Activated CD4-positive, alpha-beta T cell treated with anti-CD3 and anti-CD28 coated beads, Interleukin-2, amount 10 ng/mL, durations not matched to agents 24 days and 14 days (primary cell): ENCODE data around the gene PCDHB6. TPM values are rescaled to one million over a fixed set of nuclear protein-coding genes. Genes with fewer than 3 reads are reported as not detected.
"Not testable (repeated sequence)": the region's sequence is repeated elsewhere in the genome, so short reads cannot be mapped to it uniquely, and the experiment has no call there.

Experiments
- DNase-seq: peaks from one replicate; pipeline ENCODE4 v3.0.0; 2022
- H3K27ac Mint-ChIP-seq: one replicate; pipeline ENCODE4 v1.8.0; 2022; ENCODE audit warnings: mild to moderate bottlenecking, mixed read lengths
- H3K27me3 Mint-ChIP-seq: one replicate; pipeline ENCODE4 v1.8.0; 2022; ENCODE audit warnings: mixed read lengths
- H3K36me3 Mint-ChIP-seq: one replicate; pipeline ENCODE4 v1.8.0; 2022; ENCODE audit warnings: low read depth, mild to moderate bottlenecking, mixed read lengths
- H3K4me1 Mint-ChIP-seq: one replicate; pipeline ENCODE4 v1.8.0; 2021; ENCODE audit warnings: mixed read lengths
- H3K4me3 Mint-ChIP-seq: one replicate; pipeline ENCODE4 v1.8.0; 2022; ENCODE audit warnings: mild to moderate bottlenecking, moderate library complexity, mixed read lengths
- H3K9me3 Mint-ChIP-seq: one replicate; pipeline ENCODE4 v1.8.0; 2021; ENCODE audit warnings: mixed read lengths
- intact Hi-C: fragments of 100-400 bp; cut with micrococcal nuclease; formaldehyde crosslinking; loops from one replicate; pipeline ENCODE4 v1.15.1; 2023
- total RNA-seq: library from RNA; stranded (reverse); gene quantifications from 2 replicates; pipeline ENCODE4 v1.2.3, GENCODE V29; 2022

The PCDHB6 gene
- total RNA-seq = not detected in 2 replicates

- intact Hi-C loops = no loop called here
- DNase-seq = no peak
- no peak within 1 kb of the TSS for H3K27ac Mint-ChIP-seq
- H3K9me3 Mint-ChIP-seq = peaks cover 23% of the 10 kb centered on the region
- no peaks in the 10 kb centered on the region for H3K27me3 Mint-ChIP-seq
- H3K4me1 Mint-ChIP-seq = no peaks in the 10 kb centered on the region
- peaks cover 5% of the 10 kb centered on the region for H3K36me3 Mint-ChIP-seq
- no peak within 1 kb of the TSS for H3K4me3 Mint-ChIP-seq
Measured at GRCh38 chr5:141149812-141150211, at the start of gene PCDHB6. Gene PCDHB6, plus strand, starts transcription at chr5:141150057. Its CDS starts 201 bp downstream, at chr5:141150258.

- Mint-ChIP-seq H3K4me3 (no peak within 1 kb of the TSS), H3K27ac (no peak within 1 kb of the TSS), H3K36me3 (no peaks in the 10 kb centered on the region), H3K9me3 (peaks cover 24% of the 10 kb centered on the region), H3K27me3 (no peaks in the 10 kb centered on the region), H3K4me1 (no peaks in the 10 kb centered on the region)
- peak; percentile 65 for DNase-seq
- intact Hi-C loops = no loop called here
Measured at GRCh38 chr5:141100243-141100805, 49.5 kb upstream of the PCDHB6 start, which contains the start of gene PCDHB3. Gene PCDHB3, plus strand, starts transcription at chr5:141100473. Its CDS starts 177 bp downstream, at chr5:141100650.

GRCh38 chr5:141101059-141101458, 48.8 kb upstream of the PCDHB6 start:
- Mint-ChIP-seq H3K27ac (no peak overlapping the region), H3K36me3 (no peaks in the 10 kb centered on the region), H3K4me3 (no peak overlapping the region), H3K27me3 (no peaks in the 10 kb centered on the region), H3K4me1 (no peaks in the 10 kb centered on the region), H3K9me3 (peaks cover 25% of the 10 kb centered on the region)
- intact Hi-C loops = no loop called here
- DNase-seq = no peak

GRCh38 chr5:141102070-141102469, 47.8 kb upstream of the PCDHB6 start:
- H3K4me3 Mint-ChIP-seq, DNase-seq, H3K27me3 Mint-ChIP-seq, H3K27ac Mint-ChIP-seq, intact Hi-C loops, H3K36me3 Mint-ChIP-seq, H3K4me1 Mint-ChIP-seq: not testable (repeated sequence)
- peaks cover 26% of the 10 kb centered on the region for H3K9me3 Mint-ChIP-seq

GRCh38 chr5:141102471-141102870, 47.4 kb upstream of the PCDHB6 start:
- peaks cover 30% of the 10 kb centered on the region for H3K9me3 Mint-ChIP-seq
- H3K27ac Mint-ChIP-seq, H3K4me3 Mint-ChIP-seq, H3K27me3 Mint-ChIP-seq, H3K36me3 Mint-ChIP-seq, H3K4me1 Mint-ChIP-seq, DNase-seq, intact Hi-C loops: not testable (repeated sequence)

- no peak overlapping the region for H3K4me3 Mint-ChIP-seq
- no peaks in the 10 kb centered on the region for H3K4me1 Mint-ChIP-seq
- H3K36me3 Mint-ChIP-seq = no peaks in the 10 kb centered on the region
- no peak for DNase-seq
- peaks cover 21% of the 10 kb centered on the region for H3K9me3 Mint-ChIP-seq
- H3K27ac Mint-ChIP-seq = no peak overlapping the region
- no peaks in the 10 kb centered on the region for H3K27me3 Mint-ChIP-seq
- intact Hi-C loops = no loop called here
Measured at GRCh38 chr5:141105350-141105749, 44.5 kb upstream of the PCDHB6 start.

- intact Hi-C loops = no loop called here
- Mint-ChIP-seq H3K9me3 (peaks cover 6% of the 10 kb centered on the region), H3K27ac (no peak overlapping the region), H3K4me1 (no peaks in the 10 kb centered on the region), H3K36me3 (no peaks in the 10 kb centered on the region), H3K27me3 (no peaks in the 10 kb centered on the region), H3K4me3 (no peak overlapping the region)
- DNase-seq = no peak
Measured at GRCh38 chr5:141119250-141119649, 30.6 kb upstream of the PCDHB6 start.

- no peak for DNase-seq
Measured at GRCh38 chr5:141121563-141121962, 28.3 kb upstream of the PCDHB6 start, which contains the start of gene PCDHB4. Gene PCDHB4, plus strand, starts transcription at chr5:141121818. Its CDS starts 181 bp downstream, at chr5:141121999.

GRCh38 chr5:141121985-141122384, 27.9 kb upstream of the PCDHB6 start:
- H3K4me3 Mint-ChIP-seq = no peak overlapping the region
- H3K4me1 Mint-ChIP-seq = no peaks in the 10 kb centered on the region
- no peaks in the 10 kb centered on the region for H3K27me3 Mint-ChIP-seq
- H3K27ac Mint-ChIP-seq = no peak overlapping the region
- DNase-seq = no peak
- no peaks in the 10 kb centered on the region for H3K36me3 Mint-ChIP-seq
- peaks cover 4% of the 10 kb centered on the region for H3K9me3 Mint-ChIP-seq
- intact Hi-C loops = no loop called here

More at GRCh38 chr5:141121563-141121962, 28.3 kb upstream of the PCDHB6 start, which contains the start of gene PCDHB4:
- H3K4me3 Mint-ChIP-seq = no peak within 1 kb of the TSS
- no peak within 1 kb of the TSS for H3K27ac Mint-ChIP-seq
- peaks cover 4% of the 10 kb centered on the region for H3K9me3 Mint-ChIP-seq
- intact Hi-C loops = no loop called here
- no peaks in the 10 kb centered on the region for H3K27me3 Mint-ChIP-seq
- H3K4me1 Mint-ChIP-seq = no peaks in the 10 kb centered on the region
- no peaks in the 10 kb centered on the region for H3K36me3 Mint-ChIP-seq

GRCh38 chr5:141123396-141124135, 26.3 kb upstream of the PCDHB6 start:
- H3K27ac Mint-ChIP-seq, H3K4me3 Mint-ChIP-seq, H3K27me3 Mint-ChIP-seq, intact Hi-C loops, H3K36me3 Mint-ChIP-seq, H3K4me1 Mint-ChIP-seq, DNase-seq, H3K9me3 Mint-ChIP-seq: not testable (repeated sequence)

- intact Hi-C loops = no loop called here
- Mint-ChIP-seq H3K27ac (no peak overlapping the region), H3K4me3 (no peak overlapping the region), H3K36me3 (no peaks in the 10 kb centered on the region), H3K27me3 (no peaks in the 10 kb centered on the region), H3K9me3 (peaks cover 7% of the 10 kb centered on the region), H3K4me1 (no peaks in the 10 kb centered on the region)
- no peak for DNase-seq
Measured at GRCh38 chr5:141127305-141127704, 22.6 kb upstream of the PCDHB6 start.

- H3K4me3 Mint-ChIP-seq = peak within 1 kb of the TSS; percentile 26
- no peaks in the 10 kb centered on the region for H3K4me1 Mint-ChIP-seq
- no peak for DNase-seq
- peaks cover 47% of the 10 kb centered on the region for H3K9me3 Mint-ChIP-seq
- intact Hi-C loops = no loop called here
- H3K27me3 Mint-ChIP-seq = no peaks in the 10 kb centered on the region
- no peak within 1 kb of the TSS for H3K27ac Mint-ChIP-seq
- H3K36me3 Mint-ChIP-seq = peaks cover 4% of the 10 kb centered on the region
Measured at GRCh38 chr5:141135030-141135717, 14.7 kb upstream of the PCDHB6 start, which contains the start of gene PCDHB5. Gene PCDHB5, plus strand, starts transcription at chr5:141135206. Its CDS starts 229 bp downstream, at chr5:141135435.

- no peak for DNase-seq
- Mint-ChIP-seq H3K4me3 (no peak overlapping the region), H3K27ac (no peak overlapping the region), H3K36me3 (peaks cover 4% of the 10 kb centered on the region), H3K9me3 (peaks cover 47% of the 10 kb centered on the region), H3K27me3 (no peaks in the 10 kb centered on the region), H3K4me1 (no peaks in the 10 kb centered on the region)
- intact Hi-C loops = no loop called here
Measured at GRCh38 chr5:141135718-141136266, 14.1 kb upstream of the PCDHB6 start.

GRCh38 chr5:141137346-141137745, 12.5 kb upstream of the PCDHB6 start:
- H3K9me3 Mint-ChIP-seq = peaks cover 47% of the 10 kb centered on the region
- H3K4me3 Mint-ChIP-seq, H3K27ac Mint-ChIP-seq, intact Hi-C loops, H3K36me3 Mint-ChIP-seq, DNase-seq, H3K27me3 Mint-ChIP-seq, H3K4me1 Mint-ChIP-seq: not testable (repeated sequence)
